ENCODE data around the gene ISYNA1.

The ISYNA1 gene

GRCh38 chr19:18474366-18474887, 36.5 kb upstream of the ISYNA1 start:
- no peak for DNase-seq (ENCODE audit: low read depth)
- no peak overlapping the region for H3K4me3 ChIP-seq (ENCODE audit: control insufficient read depth, low read depth, low read length)
- TF ChIP-seq CTCF (IDR thresholded peaks at IDR 0.05; ENCODE audit: control insufficient read depth, insufficient read depth, low read depth, low read length, missing control alignments): no peak

GRCh38 chr19:18473706-18474087, 35.8 kb upstream of the ISYNA1 start:
- DNase-seq (ENCODE audit: low read depth): no peak
- TF ChIP-seq CTCF (IDR thresholded peaks at IDR 0.05; ENCODE audit: control insufficient read depth, insufficient read depth, low read depth, low read length, missing control alignments): no peak
- H3K4me3 ChIP-seq (ENCODE audit: control insufficient read depth, low read depth, low read length): no peak overlapping the region

GRCh38 chr19:18473003-18473705, 35.2 kb upstream of the ISYNA1 start:
- DNase-seq (ENCODE audit: low read depth): no peak
- H3K4me3 ChIP-seq (ENCODE audit: control insufficient read depth, low read depth, low read length): no peak overlapping the region
- no peak for TF ChIP-seq CTCF (IDR thresholded peaks at IDR 0.05; ENCODE audit: control insufficient read depth, insufficient read depth, low read depth, low read length, missing control alignments)

GRCh38 chr19:18470787-18471186, 32.9 kb upstream of the ISYNA1 start:
- H3K4me3 ChIP-seq (ENCODE audit: control insufficient read depth, low read depth, low read length): no peak overlapping the region
- no peak for DNase-seq (ENCODE audit: low read depth)
- TF ChIP-seq CTCF (IDR thresholded peaks at IDR 0.05; ENCODE audit: control insufficient read depth, insufficient read depth, low read depth, low read length, missing control alignments): no peak

- no peak overlapping the region for H3K4me3 ChIP-seq (ENCODE audit: control insufficient read depth, low read depth, low read length)
- TF ChIP-seq CTCF (IDR thresholded peaks at IDR 0.05; ENCODE audit: control insufficient read depth, insufficient read depth, low read depth, low read length, missing control alignments): peak; percentile 86
- no peak for DNase-seq (ENCODE audit: low read depth)
These were observed 31.3 kb upstream of the ISYNA1 start for GRCh38 chr19:18469069-18469846.

- H3K4me3 ChIP-seq (ENCODE audit: control insufficient read depth, low read depth, low read length): no peak overlapping the region
- no peak for TF ChIP-seq CTCF (IDR thresholded peaks at IDR 0.05; ENCODE audit: control insufficient read depth, insufficient read depth, low read depth, low read length, missing control alignments)
- no peak for DNase-seq (ENCODE audit: low read depth)
These were observed 30.6 kb upstream of the ISYNA1 start for GRCh38 chr19:18468517-18468916.
